Keratinocyte (primary cell): ENCODE measurements around the gene ABCA4. TPM values are rescaled to one million over a fixed set of nuclear protein-coding genes. Genes with fewer than 3 reads are reported as not detected.
A peak's percentile ranks its signal among the peaks of the same experiment; 100 is the strongest.

Experiments
- DNase-seq: peaks from one replicate; pipeline ENCODE4 v3.0.0-alpha.2; 2011; ENCODE audit warnings: low read depth, missing footprints, low spot score
- FAIRE-seq: peaks from 2 replicates; lab custom pipeline; 2011; peaks lifted over from hg19 to GRCh38; lab: Jason Lieb, UNC
- H2AFZ ChIP-seq: 2 replicates; pipeline ENCODE4 v1.6.0; 2012; ENCODE audit warnings: low read length, control low read depth, inconsistent platforms; ENCODE audit not compliant: control insufficient read depth
- H3K27ac ChIP-seq: 2 replicates; pipeline ENCODE4 v1.5.1; 2011; ENCODE audit warnings: low read length; ENCODE audit not compliant: control insufficient read depth, insufficient read depth
- H3K27me3 ChIP-seq: 3 replicates; pipeline ENCODE4 v1.6.0; 2011; ENCODE audit warnings: low read length; ENCODE audit not compliant: control insufficient read depth, insufficient read depth; ENCODE audit errors: extremely low read depth
- H3K36me3 ChIP-seq, 2 experiments: 2 replicates in 1 of 2; 3 replicates in 1 of 2; pipeline ENCODE4 v1.5.1; 2011; ENCODE audit warnings: low read length in 2 of 2, mild to moderate bottlenecking in 1 of 2; ENCODE audit not compliant: control insufficient read depth in 2 of 2, insufficient read depth in 2 of 2; ENCODE audit errors: extremely low read depth in 1 of 2
- H3K4me1 ChIP-seq: 3 replicates; pipeline ENCODE4 v1.5.1; 2011; ENCODE audit warnings: low read length; ENCODE audit not compliant: control insufficient read depth, insufficient read depth; ENCODE audit errors: extremely low read depth
- H3K4me2 ChIP-seq: 3 replicates; pipeline ENCODE4 v1.6.0; 2011; ENCODE audit warnings: low read depth, low read length; ENCODE audit not compliant: control insufficient read depth, insufficient read depth; ENCODE audit errors: extremely low read depth
- H3K4me3 ChIP-seq, 3 experiments: fragments of 200-600 bp in 1 of 3; sonication (generic) in 1 of 3; 2 replicates in 2 of 3; 3 replicates in 1 of 3; pipeline ENCODE4 v1.5.1; 2011 to 2016; ENCODE audit warnings: low read length in 3 of 3, mild to moderate bottlenecking in 3 of 3, control low read depth in 2 of 3, inconsistent platforms in 1 of 3, low read depth in 1 of 3, mixed read lengths in 1 of 3, mixed run types in 1 of 3, moderate library complexity in 1 of 3; ENCODE audit not compliant: control insufficient read depth in 2 of 3, insufficient read depth in 2 of 3; ENCODE audit errors: extremely low read depth in 1 of 3
- H3K79me2 ChIP-seq: 2 replicates; pipeline ENCODE4 v1.6.0; 2012; ENCODE audit warnings: low read length; ENCODE audit not compliant: control insufficient read depth, insufficient read depth
- H3K9ac ChIP-seq: 3 replicates; pipeline ENCODE4 v1.6.0; 2011; ENCODE audit warnings: low read length; ENCODE audit not compliant: control insufficient read depth, insufficient read depth; ENCODE audit errors: extremely low read depth
- H3K9me1 ChIP-seq: 3 replicates; pipeline ENCODE4 v1.6.0; 2011; ENCODE audit warnings: low read length; ENCODE audit not compliant: control insufficient read depth, insufficient read depth; ENCODE audit errors: extremely low read depth
- H3K9me3 ChIP-seq: 2 replicates; pipeline ENCODE4 v1.5.1; 2012; ENCODE audit warnings: low read depth, low read length; ENCODE audit not compliant: control insufficient read depth
- H4K20me1 ChIP-seq: 3 replicates; pipeline ENCODE4 v1.6.0; 2011; ENCODE audit warnings: low read length; ENCODE audit not compliant: control insufficient read depth, insufficient read depth; ENCODE audit errors: extremely low read depth
- CTCF ChIP-seq, 3 experiments: IDR thresholded peaks in 1 of 3; conservative IDR thresholded peaks in 1 of 3; optimal IDR thresholded peaks in 1 of 3; 2 replicates in 2 of 3; 3 replicates in 1 of 3; pipeline versions ENCODE3 to v1.5.1; 2011; ENCODE audit warnings: low read length in 3 of 3, mild to moderate bottlenecking in 3 of 3, moderate library complexity in 2 of 3, control low read depth in 1 of 3, inconsistent platforms in 1 of 3; ENCODE audit not compliant: insufficient read depth in 2 of 3; ENCODE audit errors: extremely low read depth in 1 of 3
- EZH2 ChIP-seq: IDR thresholded peaks from one replicate; pipeline ENCODE4 v1.6.1; 2012; ENCODE audit warnings: inconsistent platforms, mild to moderate bottlenecking, low read length, moderate library complexity
- dilution Hi-C: fragments of 300-500 bp; cut with MboI; formaldehyde crosslinking; loops from one replicate; pipeline ENCODE4 v1.7.0; 2020; ENCODE audit warnings: low sequenced_read_pairs; ENCODE audit not compliant: extremely low pct_ligation_motif_present
- polyA plus RNA-seq, 5 experiments: library from polyadenylated mRNA; depleted of rRNA in 3 of 5; stranded (reverse) in 3 of 5; stranded (forward) in 1 of 5; unstranded in 1 of 5; fragments of >200 nt; gene quantifications; 1 replicate in 1 of 5; 2 replicates in 3 of 5; 3 replicates in 1 of 5; pipeline versions ENCODE4 v1.2.1 to v1.2.3, GENCODE V29; 2011 to 2012; ENCODE audit warnings: missing spikeins in 2 of 5, low read depth in 1 of 5, low replicate concordance in 1 of 5

ABCA4 gene
- polyA plus RNA-seq, 1 donor (not counting 4 experiments of a cell fraction or from before 2014, with no cell fraction given): 0.04 TPM

GRCh38 chr1:94006604-94007003 is 114.3 kb downstream of the ABCA4 start:
- H3K36me3 ChIP-seq: no peaks in the 10 kb centered on the region
- dilution Hi-C loops: no loop called here
- TF ChIP-seq EZH2 (no peak), CTCF (optimal IDR thresholded peaks at IDR 0.05 in 1 of 3, IDR thresholded peaks at IDR 0.05 in 1 of 3, conservative IDR thresholded peaks at IDR 0.05 in 1 of 3; ENCODE audit: extremely low read depth in 1 of 3, insufficient read depth in 2 of 3, low read length in 3 of 3) (no peak)

DNA sequence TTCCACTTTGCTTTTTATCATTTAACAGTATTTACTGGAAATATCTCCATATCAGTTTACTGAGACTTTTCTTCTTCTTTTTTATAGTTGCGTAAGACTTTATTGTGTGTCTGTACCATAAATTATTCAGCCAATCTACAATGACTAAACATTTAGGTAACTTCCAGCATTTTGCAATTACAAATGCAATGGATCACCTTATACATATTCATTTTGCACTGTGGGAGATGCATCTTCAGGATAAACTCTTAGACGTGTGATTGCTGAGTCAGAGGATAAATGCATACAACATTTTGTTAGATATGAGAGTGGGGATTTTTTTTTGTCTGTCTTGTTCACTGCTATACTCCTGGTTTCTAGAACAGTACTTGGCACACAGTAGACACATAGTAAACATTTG is 116.0 kb downstream of the ABCA4 start:
- H2AFZ ChIP-seq: no peak overlapping the region
- H3K79me2 ChIP-seq: no peaks in the 10 kb centered on the region
- H3K9ac ChIP-seq: no peak overlapping the region
- H3K4me1 ChIP-seq: no peaks in the 10 kb centered on the region
- H4K20me1 ChIP-seq: no peaks in the 10 kb centered on the region
- no peak overlapping the region for H3K27ac ChIP-seq
- no peak overlapping the region for H3K4me2 ChIP-seq
- no peaks in the 10 kb centered on the region for H3K36me3 ChIP-seq
- H3K9me1 ChIP-seq: no peaks in the 10 kb centered on the region
- H3K27me3 ChIP-seq: no peaks in the 10 kb centered on the region
- TF ChIP-seq CTCF (optimal IDR thresholded peaks at IDR 0.05 in 1 of 3, IDR thresholded peaks at IDR 0.05 in 1 of 3, conservative IDR thresholded peaks at IDR 0.05 in 1 of 3; ENCODE audit: extremely low read depth in 1 of 3, insufficient read depth in 2 of 3, low read length in 3 of 3): no peak
- TF ChIP-seq EZH2: no peak
- FAIRE-seq (peak; percentile 67), DNase-seq (no peak)
- no peak overlapping the region for H3K4me3 ChIP-seq
- dilution Hi-C loops: no loop called here
- H3K9me3 ChIP-seq: no peaks in the 10 kb centered on the region

More at GRCh38 chr1:94006604-94007003, 114.3 kb downstream of the ABCA4 start:
- no peak for DNase-seq
- Histone ChIP-seq H4K20me1 (no peaks in the 10 kb centered on the region), H3K4me1 (no peaks in the 10 kb centered on the region), H3K79me2 (no peaks in the 10 kb centered on the region), H3K27me3 (no peaks in the 10 kb centered on the region), H2AFZ (no peak overlapping the region), H3K27ac (no peak overlapping the region), H3K9me1 (no peaks in the 10 kb centered on the region), H3K9me3 (no peaks in the 10 kb centered on the region), H3K4me2 (no peak overlapping the region), H3K9ac (no peak overlapping the region), H3K4me3 (no peak overlapping the region)
- FAIRE-seq: peak; percentile 32
